ENCODE measurements around the gene CTIF. TPM values are rescaled to one million over a fixed set of nuclear protein-coding genes. Genes with fewer than 3 reads are reported as not detected.

CTIF gene
- total RNA-seq, 1 donor from 2014 or later = 19.5 TPM

GRCh38 chr18:48732767-48733424 is 194.1 kb downstream of the CTIF start:
- DNase-seq = no peak

DNA sequence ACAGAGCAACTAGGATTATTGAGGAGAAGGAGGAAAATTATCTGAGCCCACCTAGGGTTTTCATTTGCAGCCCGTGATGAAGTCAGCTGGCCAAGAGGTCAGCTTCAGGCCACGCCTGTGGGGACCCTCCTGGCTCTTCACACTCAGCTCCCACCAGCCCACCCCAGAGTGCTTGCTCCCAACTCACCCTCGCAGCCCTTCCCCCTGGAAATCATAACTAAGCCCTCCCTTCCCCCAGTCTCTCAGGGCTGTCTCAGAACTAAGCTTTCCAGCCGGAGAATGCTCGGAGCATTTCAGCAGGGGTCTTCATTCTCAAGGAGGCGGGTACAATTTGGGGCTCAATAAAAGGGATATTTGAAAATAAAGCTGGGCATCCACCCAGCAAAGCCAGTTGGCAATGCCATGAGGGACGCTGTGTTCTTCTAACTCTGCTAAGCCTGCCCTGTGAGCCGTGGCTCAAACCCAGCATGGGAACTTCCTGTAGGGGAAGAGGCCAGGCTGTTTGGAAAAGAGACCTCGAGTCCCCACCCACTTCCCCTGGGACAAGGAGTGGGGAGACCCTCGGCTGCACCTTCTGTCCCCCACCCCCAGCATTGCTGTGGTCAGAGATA is 194.9 kb downstream of the CTIF start:
- no peak for DNase-seq

DNA sequence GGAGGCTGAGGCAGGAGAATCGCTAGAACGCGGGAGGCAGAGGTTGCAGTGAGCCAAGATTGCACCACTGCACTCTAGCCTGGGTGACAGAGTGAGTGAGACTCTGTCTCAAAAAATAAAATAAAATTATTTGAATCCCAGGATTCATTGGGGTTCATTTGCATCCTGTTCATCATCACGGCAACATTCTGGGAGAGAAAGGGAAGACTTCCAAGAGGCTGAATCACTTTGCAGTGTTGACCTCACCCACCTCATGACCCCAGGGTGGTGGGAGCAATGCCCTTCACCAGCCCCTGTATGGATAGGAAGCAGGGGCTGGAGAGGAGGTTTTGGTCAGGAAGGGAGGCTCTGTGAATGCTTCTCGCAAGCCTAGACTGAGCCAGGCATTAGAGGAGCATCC is 195.6 kb downstream of the CTIF start:
- no peak for DNase-seq

DNA sequence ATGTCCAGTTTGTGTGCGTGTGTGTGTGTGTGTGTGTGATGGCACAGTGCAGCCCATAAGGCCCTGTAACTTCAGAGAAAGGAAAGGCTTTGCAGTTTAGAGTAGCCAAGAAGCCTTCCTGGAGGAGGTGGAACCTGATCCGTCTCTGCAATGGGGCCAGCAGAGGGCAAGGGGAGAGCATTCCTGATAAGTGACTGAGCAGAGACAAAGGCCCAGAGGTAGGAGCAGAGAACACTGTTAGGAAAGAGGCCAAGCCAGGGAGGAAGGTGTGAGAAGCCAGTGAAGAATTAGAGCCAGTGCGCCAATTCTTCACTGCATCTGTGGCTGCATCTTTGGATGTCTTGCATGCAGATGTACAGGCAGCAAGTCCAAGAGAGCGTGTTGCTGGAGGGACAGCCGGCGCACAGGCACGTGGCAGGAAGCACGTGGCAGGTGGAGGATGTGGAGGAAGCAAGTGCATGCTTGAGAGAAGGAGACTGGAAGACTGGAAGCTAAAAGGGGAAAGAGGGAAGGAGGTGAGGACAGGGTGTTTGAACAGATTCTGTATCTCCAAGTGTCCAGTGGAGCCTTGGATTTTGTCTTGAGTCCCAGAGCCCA is 196.3 kb downstream of the CTIF start:
- DNase-seq = no peak

DNA sequence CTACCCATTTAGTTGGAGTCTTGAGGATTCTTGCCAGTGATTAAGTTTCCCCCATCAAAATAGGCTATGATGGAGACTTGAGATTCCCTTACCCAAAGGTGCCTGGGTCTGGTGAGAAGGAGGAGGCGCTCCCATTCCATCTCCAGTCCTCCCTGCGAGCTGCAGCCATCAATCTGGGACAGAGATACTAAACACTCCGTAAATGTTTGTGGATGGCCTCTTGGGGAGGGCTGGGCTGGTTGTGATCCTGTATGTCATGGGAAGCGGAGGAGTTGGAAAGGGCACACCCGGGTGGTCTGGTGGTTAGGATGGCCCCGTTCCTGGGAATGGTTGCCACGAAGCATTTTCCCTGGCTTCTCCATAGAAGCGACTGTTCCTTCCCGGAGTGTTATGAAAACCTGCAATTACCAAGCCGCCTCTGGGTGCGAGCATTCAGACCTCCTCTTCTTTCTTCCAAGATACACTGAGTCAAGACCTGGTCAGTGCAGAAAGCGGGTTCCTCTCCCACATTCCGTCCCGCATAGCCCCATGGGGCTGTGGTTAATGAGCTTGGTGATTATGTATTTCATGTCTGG is 196.9 kb downstream of the CTIF start:
- DNase-seq = no peak

GRCh38 chr18:48736321-48737260 is 197.8 kb downstream of the CTIF start:
- no peak for DNase-seq

DNA sequence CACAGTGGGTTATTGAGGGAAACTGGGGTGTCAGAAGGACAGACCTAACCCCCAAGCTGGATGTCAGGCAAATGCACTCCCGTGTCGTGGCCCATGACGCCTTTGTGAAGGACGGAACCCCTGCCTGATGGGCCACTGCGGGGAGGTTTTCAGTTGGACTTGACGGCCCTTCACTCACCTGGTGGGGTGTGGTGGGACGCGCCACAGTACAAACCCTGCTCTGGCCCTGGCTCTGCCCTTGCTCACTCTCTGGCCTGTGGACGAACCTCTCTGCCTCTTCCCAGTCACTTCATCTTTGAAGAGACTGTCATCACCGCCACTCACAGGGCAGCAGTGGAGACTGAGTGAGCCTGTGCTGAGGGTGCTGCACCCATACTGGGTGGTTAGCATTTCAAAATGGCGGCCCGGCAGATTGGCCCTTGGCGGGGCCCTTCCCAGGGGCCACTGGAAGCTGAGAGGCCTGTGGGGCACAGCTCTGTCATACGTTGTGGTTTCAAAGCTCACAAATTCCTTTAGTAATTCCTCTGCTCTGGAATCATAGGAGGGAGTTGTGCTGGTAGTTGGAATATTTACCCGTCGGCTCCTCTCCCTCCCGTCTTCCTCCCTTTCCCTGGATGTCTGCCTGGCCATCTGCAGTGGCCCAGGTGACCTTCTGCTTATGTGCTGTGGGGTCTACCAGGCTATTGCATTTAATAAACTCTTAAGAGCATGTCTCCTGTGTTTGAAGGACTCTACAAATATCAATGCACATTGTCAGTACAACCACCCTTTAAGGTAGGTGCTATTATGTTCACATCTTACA is 200.6 kb downstream of the CTIF start:
- no peak for DNase-seq

GRCh38 chr18:48740068-48740440 is 201.2 kb downstream of the CTIF start:
- DNase-seq = no peak

DNA sequence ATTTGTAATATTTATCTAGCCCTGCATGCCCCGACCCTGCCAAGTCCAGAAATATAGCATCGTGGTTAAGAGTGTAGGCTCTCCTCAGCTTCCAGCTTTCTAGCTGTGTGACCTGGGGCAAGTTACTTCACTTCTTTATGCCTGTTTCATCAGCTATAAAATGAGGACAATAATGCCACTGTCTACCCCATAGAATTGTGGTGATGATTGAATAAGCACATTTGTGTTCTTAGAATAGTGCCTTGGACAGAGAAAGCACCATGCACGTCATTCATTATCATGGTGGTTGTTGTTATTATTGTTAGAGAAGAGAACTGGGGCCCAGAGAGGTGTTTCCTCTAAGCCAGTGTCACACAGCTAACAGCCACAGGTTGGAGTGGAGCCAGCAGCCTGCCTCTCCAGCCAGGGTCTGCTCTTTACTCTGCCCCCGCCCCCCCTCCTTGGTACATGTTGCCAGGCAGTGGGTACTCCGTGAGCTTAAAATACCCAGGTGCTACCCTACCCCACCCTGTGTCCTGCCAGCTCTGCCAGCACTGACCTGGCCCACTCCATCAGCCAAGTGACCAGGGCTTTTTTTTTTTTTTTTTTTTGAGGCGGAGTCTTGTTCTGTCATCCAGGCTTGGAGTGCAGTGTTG is 202.1 kb downstream of the CTIF start:
- DNase-seq = no peak

DNA sequence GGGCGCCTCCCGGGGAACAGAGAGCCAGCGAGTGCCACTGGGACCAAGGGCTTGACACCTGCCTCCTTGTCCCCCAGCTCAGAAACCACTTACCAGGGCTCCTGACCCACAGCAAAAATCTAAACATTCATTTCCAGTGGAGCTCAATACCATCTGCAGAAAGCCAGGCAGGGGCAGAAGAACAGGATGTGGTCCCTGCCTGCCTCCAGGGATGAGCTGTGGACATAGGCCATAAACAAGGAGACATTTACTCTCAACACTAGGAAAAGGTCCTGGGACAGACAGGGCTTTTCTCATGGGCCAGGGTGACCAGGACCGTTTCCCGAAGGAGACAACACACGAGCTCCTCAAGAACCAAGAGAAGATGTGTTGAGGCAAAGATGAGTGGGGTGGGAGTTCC is 203.0 kb downstream of the CTIF start:
- no peak for DNase-seq

- DNase-seq = no peak
Measured at GRCh38 chr18:48742304-48742703, 203.5 kb downstream of the CTIF start.

DNA sequence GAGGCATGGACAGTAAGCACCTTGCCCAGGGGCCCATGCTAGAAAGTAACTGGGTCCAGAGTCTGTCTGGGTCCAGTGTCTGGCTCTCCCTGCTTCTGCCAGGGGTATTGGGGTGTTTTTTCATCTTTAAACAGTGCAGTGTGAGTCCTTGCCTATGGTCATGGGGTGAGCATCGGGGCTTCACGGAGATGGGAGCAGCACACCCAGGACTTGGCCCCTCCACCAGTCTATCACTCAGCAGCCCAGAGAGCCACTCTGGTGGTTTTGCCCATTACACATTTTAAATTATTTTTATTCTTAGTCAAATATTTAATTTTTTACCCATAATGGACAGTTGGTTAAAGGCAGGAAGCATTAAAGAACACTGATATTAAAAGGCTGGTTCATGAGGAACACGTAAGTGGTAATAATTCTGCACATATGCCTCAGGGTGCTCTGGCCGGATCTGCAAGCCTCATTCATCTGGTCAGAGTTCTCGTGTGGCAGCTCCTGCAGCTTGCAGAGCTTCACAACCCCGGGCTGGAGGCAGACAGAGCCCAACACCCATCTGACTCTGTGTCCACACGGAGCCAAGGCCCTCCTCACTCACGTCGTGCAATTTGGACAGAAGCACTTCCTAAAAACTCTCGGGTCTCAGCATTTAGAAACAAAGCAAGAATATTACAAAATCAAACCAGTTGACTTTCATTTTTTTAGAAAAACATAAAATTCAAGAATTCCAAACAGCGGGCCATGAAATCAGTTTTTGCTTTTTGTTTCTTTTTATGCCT is 204.1 kb downstream of the CTIF start:
- DNase-seq = peak; percentile 56

DNA sequence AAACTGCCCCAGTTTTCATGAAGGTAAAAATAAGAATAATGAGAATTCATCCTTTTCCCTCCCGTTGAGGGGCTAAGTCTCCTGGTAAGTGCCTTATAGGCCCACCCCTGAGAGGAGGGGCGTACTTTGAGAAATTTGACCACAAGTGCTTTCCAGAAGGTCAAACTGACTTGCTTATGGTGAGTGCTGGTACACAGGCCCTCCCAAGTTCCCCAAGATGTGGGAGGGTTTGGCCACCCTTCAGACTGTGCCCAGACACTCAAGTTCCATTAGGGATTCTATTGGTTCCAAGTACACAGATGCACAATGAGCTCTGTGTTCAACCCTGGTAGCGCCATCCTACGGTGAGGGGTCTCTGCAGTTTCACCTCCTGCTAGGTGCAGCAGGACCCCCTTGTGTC is 205.1 kb downstream of the CTIF start:
- no peak for DNase-seq

- no peak for DNase-seq
Measured at GRCh38 chr18:48745293-48745692, 206.5 kb downstream of the CTIF start.

GRCh38 chr18:48749768-48750167 is 210.9 kb downstream of the CTIF start:
- peak; percentile 39 for DNase-seq

- DNase-seq = no peak
Measured at GRCh38 chr18:48750485-48751175, 211.8 kb downstream of the CTIF start.

DNA sequence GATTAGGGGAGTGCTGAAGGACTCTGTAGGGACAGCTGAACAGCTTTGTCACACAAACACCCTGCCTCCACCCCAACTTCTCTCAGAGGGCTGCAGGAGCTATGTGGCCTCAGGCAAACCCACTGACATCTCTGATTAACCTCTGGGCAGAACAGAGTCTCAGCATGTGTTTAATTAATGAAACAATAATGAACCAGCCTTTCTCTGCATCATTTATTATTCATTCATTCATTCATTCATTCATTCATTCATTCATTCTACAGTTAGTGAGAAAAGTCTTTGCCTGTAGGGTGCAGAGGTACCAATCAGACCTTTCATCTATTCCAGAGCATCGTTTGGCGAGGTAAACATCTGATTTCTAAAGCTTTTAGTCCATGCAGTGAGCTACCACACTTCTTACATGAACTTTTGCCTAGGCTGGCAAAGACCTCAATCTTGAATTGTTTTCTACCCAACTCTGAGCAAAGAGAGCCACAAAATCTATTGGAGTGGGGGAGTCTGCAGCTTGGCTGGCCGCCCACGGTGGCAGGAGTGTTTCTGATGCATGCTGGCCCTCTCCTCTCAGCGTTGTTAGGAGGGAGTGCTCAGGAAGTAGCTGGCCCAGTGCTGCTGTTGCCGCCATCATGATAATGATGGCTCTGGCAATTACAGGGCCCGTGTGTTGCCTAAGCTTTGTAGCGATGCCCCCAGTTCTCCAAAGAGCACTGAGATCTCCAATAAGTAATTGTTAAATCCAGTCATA is 213.1 kb downstream of the CTIF start:
- DNase-seq = no peak

GRCh38 chr18:48752478-48752877 is 213.6 kb downstream of the CTIF start:
- DNase-seq = no peak

DNA sequence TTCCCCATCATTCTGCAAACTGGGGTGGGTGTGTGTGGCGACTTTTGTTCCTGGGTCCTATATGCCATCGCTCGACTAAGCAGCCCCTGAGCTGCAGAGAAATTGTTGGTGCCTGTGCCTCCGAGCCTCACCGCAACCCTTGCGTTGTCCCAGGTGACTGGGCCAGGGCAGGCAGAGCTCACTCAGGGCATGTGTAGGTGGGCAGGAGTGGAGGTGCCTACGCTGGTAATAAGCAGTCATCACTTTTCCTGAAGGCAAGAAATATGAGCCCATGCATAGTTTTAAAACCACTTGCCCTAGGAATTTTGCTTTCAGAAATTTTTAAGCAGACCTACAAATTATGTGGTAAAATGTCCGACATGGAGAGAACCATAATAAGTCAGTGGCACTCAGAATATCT is 214.1 kb downstream of the CTIF start:
- no peak for DNase-seq

All from skin of body (tissue), 2 donors.